Germinal center (tissue), 1 donor: ENCODE measurements around the gene EIF2S3B.
"Not testable (repeated sequence)": the region's sequence is repeated elsewhere in the genome, so short reads cannot be mapped to it uniquely, and the experiment has no call there.

Experiments used
- DNase-seq: peaks from one replicate; pipeline ENCODE4 v3.0.0; 2012; ENCODE audit warnings: mixed read lengths, low spot score

Gene EIF2S3B

DNA sequence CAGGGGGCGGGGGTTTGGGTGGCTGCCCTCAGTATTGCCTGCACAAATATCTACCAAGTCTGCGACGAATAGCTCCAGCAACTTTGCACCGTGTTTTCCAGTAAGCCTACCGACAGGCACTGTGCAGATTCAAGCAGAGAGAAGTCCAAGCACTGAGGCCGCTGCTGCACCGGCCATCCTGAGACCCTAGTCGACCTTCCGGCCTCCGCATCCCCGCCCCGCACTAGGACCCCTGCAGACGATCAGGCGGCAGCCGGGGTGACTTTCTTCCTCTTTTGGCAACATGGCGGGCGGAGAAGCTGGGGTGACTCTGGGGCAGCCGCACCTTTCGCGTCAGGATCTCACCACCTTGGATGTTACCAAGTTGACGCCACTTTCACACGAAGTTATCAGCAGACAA is at the start of gene EIF2S3B:
EIF2S3B (plus strand) TSS at position 271 of the 400 bp plus-strand sequence; CDS start at position 284, 13 bp downstream.
- DNase-seq: no peak

DNA sequence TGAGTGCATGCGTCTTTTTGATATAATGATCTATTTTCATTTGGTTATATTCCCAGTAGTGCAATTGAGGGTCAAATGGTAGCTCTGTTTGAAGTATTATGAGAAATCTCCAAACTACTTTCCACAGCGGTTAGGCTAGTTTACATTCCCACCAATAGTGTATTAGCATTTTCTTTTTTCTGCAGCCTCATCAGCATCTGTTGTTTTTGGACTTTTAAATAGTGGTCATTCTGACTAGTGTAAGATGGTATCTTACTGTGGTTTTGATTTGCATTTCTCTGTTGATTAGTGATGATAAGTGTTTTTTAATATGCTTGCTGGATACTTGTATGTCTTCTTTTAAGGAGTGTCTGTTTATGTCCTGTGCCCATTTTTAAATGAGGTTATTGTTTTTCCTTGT is 48.8 kb upstream of the EIF2S3B start:
- DNase-seq: no peak

DNA sequence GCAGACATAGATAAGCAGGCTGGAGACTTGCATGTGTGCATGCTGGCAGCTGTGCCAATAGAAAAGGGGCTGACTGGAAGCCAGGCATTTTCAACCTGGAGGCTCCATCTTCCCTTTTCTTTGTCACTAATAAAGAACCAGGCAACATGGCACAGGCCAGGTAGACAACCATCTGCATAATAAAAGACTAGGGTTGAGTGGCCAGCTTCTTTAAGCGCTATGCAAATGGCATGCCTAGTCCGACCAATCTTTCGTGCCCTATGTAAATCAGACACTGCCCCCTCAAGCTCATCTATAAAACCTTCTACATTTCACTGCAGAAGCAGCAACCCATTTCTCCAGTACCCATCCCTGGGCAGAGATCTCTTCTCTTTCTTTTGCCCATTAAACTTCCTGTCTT is 47.9 kb upstream of the EIF2S3B start:
- DNase-seq: no peak

DNA sequence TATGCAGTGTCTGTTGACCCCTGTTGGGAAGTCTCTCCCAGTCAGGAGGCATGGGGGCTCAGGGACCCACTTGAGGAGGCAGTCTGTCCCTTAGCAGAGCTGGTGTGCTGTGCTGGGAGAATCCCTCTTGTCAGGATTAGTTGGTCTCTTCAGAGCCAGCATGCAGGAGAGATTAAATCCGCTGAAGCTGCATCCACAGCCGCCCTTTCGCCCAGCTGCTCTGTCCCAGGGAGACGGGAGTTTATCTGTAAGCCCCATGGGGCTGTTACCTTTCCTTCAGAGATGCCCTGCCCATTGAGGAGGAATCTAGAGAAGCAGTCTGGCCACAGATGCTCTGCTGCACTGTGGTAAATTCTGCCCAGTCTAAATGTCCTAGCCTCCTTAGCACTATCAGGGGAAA is 39.4 kb upstream of the EIF2S3B start:
- DNase-seq: no peak

DNA sequence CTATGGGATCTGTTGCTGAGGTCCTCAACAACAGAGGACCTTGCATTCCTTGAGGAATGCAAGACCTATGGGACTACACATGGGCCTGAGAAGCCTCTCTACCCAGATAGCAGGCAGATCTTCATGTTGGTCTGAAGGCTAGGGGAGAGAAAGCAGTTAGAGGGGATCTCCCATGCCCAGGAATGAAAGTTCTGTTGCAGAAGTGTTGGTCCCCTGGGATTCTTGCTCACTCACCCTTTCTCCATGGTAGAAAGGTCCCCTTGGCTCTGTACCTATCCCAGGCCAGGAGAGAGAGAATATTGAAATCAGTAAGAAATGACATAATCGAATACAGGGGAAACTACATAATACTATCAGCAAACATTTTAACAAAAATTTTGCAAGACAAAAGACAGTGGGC is 36.0 kb upstream of the EIF2S3B start:
- no peak for DNase-seq

DNA sequence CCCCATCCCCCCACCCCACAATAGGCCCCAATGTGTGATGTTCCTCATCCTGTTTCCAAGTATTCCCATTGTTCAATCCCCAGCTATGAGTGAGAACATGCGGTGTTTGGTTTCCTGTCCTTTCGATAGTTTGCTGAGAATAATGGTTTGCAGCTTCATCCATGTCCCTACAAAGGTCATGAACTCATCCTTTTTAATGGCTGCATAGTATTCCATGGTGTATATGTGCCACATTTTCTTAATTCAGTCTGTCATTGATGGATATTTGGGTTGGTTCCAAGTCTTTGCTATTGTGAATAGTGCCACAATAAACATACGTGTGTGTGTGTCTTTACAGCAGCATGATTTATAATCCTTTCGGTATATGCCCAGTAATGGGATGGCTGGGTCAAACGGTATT is 32.9 kb upstream of the EIF2S3B start:
- DNase-seq: not testable (repeated sequence)

DNA sequence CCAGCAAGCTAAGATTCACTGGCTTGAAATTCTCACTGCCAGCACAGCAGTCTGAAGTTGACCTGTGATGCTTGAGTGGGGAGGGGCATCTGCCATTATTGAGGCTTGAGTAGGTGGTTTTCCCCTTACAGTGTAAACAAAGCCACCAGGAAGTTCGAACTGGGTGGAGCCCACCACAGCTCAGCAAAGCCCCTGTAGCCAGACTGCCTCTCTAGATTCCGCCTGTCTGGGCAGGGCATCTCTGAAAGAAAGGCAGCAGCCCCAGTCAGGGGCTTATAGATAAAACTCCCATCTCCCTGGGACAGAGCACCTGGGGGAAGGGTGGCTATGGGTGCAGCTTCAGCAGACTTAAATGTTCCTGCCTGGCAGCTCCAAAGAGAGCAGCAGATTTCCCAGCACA is 23.8 kb upstream of the EIF2S3B start:
- not testable (repeated sequence) for DNase-seq

DNA sequence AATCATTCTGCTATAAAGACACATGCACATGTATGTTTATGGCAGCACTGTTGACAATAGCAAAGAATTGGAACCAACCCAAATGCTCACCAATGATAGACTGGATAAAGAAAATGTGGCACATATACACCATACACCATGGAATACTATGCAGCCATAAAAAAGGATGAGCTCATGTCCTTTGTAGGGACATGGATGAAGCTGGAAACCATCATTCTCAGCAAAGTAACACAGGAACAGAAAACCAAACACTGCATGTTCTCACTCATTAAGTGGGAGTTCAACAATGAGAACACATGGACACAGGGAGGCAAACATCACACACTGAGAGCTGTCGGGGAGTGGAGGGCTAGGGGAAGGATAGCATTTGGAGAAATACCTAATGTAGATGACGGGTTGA is 18.4 kb upstream of the EIF2S3B start:
- DNase-seq: not testable (repeated sequence)

DNA sequence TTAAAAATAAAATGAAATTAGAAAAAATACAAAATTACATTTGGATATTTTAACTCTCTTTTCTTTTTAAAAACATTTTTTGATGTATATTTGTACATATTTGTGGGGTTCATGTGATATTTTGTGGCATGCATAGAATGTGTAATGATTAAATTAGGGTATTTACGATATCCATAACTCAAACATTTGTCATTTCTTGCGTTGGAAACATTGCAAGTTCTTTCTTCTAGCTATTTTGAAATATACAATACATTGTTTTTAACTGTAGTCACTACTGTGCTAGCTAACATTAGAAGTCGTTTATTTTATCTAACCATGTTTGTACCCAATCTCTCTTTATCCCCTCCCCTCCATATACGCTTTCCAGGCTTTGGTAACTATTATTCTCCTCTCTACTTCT is 13.9 kb upstream of the EIF2S3B start:
- no peak for DNase-seq

DNA sequence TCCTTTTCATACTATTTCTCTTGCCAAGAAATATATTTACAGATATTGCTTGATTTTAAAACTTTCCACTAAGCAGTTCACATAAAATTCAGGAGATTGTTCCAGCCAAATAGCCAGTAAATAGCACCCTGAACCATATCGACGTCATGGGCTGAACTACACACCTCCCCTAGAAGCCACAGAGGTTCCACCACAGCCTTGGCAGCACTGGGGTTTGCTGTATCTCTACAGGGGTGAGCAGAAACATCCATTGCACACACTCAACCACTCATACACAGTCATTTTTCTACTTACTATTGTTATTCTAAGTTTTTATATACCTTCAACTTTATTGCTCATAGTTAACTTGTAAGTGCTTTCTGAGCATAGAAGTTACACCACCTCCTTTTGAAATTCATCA is 8.1 kb upstream of the EIF2S3B start:
- no peak for DNase-seq

DNA sequence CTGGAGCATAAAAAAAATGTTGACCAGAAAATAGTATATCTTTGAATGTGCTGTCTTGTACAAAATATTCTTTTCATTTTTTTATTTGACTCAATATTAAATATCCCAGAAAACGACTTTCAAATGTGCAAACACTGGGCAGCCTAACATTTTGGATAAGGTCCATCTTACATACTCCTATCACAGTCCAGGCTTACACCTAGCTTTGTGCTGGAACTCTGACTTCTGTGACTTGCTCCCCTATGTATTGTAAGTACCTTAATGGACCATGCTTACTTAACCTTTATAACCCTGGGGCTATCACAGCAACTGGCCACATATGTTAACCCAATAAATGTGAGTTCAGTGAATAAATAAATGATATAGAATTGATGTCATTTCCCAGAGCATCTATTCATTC is 7.6 kb upstream of the EIF2S3B start:
- DNase-seq: no peak

DNA sequence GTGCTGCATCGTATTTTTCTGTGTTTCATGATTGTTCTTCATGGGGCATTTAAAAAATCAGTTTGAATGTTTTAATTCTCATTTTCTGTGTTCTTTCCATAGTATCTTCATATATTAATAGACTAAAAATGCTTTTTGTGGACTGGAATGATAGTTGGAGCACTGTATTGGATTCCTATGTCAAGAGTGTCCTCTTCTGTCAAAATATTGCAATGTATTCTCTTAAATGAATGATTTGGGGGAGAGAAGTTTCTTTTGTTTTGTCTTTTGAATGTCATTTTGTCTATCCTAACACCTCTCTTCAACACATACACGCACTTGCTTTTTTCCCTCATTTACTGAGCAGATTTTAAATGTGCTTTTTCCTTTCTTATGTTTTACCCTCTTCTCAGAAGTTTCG is 4.7 kb upstream of the EIF2S3B start:
- no peak for DNase-seq

DNA sequence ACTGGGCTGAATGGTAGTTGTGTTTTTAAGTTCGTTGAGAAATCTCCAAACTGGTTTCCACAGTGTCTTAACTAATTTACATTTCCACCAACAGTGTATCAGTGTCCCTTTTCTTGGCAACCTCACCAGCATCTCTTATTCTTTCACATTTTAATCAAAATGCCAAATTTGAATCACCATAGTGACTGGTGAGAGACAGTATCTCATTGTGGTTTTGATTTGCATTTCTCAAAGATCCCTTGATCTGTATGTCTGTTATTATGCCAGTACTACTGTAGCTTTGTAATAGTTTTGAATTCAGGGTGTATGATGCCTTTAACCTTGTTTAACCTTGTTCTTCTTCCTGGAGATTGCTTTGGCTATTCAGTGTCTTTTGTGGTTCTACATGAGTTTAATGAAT is 2.2 kb upstream of the EIF2S3B start:
- DNase-seq: no peak

DNA sequence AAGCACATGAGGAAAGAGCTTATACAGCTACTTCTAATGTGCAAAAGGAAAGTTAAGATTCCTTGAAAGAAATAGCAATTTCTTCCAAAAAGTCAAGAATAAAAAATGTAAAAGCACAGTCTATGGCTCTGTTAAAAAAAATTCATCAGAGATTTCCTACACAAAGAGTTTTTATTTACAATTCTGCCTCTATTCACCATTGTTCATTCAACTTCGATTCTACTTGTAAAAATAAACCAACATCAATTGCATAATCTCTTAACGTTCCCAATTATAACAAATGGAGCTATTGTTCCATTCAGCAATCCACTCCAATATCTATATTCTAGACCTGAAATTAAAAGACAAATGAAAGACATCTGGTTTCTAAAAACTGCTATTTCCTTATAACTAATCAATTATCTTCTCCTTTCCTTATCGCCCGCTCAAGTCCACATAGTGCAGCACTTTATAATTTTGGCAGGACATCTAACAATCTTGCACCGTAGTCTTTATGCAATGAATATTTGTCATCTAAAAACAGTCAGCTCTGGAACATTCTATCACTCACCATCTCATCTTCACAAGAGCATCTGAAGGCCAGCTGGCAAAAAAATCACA is 6.2 kb downstream of the EIF2S3B start:
- DNase-seq: no peak

DNA sequence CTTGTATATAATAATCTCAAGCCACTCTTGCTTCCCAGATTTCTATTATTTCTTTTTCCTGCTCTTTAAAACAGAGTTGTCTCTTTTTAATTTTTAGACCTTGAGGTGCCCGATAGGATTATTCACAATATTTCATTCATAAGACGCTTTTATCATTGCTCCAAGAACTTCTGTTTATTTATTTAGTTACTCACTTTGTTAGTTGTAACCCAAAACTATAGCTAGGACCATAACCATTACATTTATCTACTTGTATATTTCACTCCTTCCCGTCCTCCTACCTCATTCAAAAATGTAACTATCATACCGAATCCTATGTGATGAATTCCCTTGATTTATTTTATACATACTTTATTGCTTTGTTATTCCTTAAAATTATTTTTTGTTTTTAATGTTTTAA is 7.1 kb downstream of the EIF2S3B start:
- DNase-seq: no peak

DNA sequence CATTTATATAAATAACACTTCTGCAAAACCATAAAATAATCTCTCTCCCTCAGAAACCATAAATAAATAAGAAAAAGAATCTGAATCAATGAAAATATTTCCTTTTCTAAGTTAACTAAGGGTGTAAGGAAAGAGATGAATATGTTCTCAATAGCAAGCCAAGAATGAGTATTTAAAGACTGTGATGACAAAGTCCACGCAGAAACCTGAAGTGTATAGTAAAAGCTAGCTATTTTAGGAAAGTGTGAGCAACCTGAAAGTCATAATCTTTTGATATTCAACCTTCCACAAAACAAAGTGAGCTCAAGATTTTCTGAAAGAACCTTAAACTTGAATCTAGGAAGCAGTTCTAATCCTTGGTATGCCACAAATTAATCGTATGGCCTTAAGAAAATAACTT is 15.9 kb downstream of the EIF2S3B start:
- DNase-seq: no peak

DNA sequence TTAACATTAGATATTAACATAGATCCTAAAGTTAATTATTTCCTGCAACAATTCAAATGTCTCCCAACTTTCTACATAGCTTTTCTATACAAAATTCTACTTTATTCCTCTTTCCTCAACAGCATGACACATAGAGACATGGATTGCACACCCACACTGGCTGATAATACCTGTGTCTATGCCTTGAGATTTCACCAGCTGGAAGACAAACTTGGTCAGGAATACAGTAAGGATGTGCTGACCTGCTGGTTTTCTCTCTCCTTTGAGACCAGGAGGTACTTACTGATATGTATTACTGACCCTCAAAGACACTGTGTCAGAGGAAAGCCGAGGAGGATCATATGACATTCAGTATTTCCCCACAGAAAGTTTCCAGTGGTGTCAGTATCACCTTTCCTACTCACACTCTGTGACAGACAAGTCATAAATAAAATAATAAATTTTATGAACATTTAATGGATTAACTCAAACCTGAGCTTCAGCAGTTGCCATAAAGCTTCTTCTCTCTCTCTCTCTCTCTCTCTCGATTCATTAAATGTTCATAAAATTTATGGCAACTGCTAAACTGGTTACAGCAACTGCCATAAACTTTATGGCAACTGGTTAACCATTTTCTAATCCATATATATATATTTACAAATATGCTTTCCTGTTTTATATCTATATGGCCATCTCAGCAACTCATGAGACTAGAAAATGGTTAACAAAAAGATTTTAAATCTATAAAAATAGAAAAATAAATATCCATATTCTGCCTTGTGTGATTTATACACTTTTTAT is 22.7 kb downstream of the EIF2S3B start:
- no peak for DNase-seq

DNA sequence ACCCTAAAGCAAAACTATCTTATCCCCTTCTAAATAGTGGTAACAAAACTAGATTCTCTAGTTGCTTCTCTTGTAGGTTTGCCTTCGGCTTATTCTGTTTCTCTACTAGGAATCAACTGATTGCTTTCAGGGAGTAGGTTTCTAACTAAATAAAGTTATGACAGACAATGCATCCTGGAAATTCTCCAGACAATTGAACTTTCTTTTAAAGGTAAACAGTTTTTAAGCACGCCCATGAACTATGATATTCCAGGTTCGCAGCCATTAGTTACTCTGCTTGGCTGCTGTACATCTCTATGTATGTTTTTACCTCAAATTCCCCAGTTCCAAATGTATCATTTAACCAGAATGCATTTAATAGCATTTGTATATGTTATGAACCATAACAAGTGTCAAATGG is 23.9 kb downstream of the EIF2S3B start:
- no peak for DNase-seq

DNA sequence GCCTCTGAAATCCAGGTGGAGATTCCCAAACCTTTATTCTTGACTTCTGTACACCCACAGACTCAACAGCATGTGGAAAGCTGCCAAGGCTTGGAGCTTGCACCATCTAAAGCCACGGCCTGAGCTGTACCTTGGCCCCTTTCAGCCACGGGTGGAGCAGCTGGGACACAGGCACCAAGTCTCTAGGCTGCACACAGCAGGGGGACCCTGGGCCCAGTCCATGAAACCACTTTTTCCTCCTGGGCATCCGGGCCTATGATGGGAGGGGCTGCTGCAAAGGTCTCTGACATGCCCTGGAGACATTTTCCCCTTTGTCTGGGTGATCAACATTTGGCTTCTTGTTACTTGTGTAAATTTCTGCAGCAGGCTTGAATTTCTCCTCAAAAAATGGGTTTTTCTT is 32.0 kb downstream of the EIF2S3B start:
- DNase-seq: no peak

DNA sequence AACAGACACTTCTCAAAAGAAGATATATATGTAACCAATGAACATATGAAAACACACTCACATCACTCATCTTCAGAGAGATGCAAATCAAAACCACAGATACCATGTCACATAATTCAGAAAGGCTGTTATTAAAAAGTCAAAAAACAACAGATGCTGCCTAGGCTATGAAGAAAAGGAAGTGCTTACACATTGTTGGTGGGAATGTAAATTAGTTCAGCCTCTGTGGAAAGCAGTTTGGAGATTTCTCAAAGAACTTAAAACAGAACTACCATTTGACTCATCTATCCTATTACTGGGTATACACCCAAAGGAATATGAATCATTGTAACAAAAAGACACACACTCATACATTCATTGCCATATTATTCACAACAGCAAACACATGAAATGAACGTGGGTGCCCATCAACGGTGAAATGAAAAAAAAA is 35.1 kb downstream of the EIF2S3B start:
- no peak for DNase-seq

DNA sequence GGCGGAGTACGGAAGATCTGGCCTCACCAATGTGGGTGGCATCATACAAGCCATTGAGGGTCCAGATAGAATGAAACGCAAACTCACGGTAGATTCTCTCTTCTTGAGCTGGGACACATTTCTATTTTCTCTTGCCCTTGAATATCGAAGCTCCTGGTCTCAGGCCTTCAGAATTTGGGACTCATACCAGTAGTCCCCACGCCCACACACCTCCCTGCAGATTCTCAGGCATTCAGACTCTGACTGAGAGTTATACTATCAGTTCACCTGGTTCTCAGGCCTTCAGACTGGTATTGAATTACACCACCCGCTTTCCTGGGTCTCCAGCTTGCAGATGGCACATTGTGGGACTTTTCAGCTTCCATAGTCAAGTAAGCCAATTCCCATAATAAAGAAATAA is 37.8 kb downstream of the EIF2S3B start:
- no peak for DNase-seq

DNA sequence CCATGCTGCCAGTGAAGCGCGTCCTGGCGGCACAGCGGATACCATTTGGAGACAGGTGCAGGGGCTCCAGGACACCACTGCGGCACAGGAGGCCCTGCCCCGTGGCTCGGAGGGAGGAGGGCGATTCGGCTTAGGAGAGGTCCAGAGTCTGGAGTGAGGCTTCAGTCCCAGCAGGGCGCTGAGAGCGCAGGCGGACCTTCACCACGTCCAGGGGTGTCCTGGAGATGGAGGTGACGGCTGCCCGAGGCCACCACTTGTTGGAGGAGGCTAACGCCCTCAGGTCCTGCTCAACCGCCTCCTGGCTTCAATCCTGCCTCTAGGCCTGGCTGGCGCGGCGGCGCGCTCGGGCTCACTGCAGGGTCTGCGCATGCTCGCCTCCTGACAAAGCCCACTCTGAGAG is 45.7 kb downstream of the EIF2S3B start:
- DNase-seq: no peak

DNA sequence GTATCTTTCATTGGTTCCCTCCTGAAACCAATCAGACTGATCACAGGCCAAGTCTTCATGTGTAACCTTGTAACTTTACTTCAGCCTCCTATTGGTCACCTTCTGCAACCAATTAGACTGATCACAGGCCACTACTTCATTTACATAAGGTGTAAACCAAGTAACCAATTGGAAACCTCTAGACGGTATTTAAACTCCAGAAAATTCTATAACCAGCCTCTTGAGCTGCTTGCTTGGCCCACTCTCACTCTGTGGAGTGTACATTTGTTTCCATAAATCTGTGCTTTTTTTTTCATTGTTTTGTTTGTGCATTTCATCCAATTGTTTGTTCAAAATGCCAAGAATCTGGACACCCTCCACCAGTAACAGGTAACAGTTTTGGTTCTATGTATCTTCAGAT is 47.5 kb downstream of the EIF2S3B start:
- no peak for DNase-seq

DNA sequence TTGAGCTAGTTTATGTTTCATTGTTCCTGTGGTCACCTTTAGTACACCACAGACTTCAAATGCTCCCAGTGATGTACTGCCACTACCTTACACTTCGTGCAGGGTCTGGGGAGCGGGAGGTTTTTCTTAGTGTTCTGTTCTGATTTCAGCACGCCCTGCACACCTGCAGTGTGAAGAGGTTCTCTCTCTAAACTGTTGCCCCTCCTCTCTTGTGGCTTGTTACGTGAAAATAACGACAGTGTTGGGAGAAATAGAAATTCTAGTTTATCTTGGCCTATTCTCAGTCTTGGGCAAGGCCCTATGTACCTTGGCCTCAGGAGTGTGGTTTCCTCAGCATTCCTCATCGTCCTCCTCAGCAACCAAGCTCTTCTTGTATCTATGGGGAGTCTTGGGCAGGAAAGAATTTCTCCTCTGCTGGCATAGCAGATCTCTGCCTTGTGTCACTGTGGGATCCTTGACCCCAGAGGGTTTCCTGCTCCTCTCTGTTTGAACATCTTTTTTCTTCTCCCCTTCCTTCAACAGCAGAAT is 48.6 kb downstream of the EIF2S3B start:
- DNase-seq: no peak
